Ramos (cell line): ENCODE data around the gene GALNT12.

Source experiments
- in situ Hi-C: fragments of 300-500 bp; cut with MboI; formaldehyde crosslinking; loops from one replicate; pipeline ENCODE4 v1.14.3; 2022; ENCODE audit warnings: low sequenced_read_pairs; ENCODE audit not compliant: unreplicated experiment

Gene GALNT12

DNA sequence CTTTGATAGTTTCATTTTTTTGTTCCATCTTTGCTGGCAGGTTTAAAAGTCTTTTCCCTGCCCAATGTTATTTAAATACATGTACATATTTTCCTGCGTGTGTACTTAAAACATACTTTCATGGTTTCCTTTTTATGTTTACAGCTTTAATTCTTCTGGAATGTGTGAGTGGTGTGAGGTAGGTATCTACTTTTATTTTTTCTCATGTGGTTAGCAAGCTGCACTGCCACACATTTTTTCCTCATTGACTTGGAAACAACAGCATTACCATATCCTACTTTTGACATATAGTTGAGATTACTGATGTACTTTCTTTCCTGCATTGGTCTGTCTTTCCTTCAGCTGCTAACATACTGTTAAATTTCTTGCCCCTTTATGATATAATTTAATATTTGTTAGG lies 84.8 kb downstream of the GALNT12 start:
- in situ Hi-C loops = no loop called here

DNA sequence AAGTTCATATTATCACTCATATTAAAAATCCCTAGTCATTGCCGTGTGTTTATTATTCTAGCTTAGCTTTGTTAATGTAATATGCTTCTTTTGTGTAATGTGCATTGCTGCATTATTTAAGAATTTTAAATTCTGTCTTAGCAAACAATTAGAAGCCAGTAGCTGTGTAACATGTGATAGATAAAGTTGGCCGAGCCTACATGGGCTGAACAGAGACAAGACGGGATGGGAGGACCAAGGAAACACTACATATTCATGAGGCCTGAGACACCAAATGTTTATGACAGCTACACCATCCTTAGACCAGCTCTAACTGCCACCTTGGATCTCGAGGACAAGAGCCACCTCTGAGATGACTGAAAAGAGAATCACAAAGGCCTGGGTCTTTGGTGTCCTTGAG lies 85.2 kb downstream of the GALNT12 start:
- in situ Hi-C loops = no loop called here

DNA sequence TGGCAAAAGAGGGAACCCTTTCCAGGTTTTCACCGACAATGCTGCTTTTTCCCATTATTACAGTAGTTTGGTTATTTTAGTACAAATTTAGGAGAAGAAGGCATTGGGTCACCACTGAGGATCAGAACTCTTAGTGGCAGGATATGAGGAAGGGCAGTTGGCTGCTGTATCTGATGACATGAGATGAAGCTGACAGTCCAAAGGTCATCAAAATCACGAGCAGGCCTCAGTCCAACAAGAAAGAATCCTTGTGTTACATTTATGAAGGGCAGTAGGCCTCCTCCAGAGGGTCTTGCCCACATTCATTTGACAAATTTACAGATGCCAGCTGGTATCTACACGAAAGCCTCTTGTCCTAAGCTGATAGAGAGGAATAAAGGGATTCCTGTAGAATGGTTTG lies 86.7 kb downstream of the GALNT12 start:
- in situ Hi-C loops = no loop called here

DNA sequence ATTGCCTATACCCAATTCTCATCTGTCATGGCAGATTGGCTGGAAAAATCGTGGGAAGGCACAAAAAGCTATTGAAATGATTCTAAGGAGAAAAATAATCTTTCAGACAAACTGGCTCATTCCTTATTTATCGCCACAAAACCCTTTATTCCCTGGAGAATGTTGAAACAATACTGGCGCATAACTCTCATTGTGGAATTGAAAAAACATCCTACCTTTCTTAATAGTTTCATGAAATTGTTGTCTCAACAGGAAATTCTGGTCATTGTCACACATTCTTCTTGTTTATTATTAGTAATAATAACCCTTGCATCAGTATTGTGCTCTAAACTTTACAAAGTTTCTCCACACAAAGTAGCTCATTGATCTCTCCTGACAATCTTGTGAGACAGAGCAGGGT lies 87.3 kb downstream of the GALNT12 start:
- in situ Hi-C loops = no loop called here

DNA sequence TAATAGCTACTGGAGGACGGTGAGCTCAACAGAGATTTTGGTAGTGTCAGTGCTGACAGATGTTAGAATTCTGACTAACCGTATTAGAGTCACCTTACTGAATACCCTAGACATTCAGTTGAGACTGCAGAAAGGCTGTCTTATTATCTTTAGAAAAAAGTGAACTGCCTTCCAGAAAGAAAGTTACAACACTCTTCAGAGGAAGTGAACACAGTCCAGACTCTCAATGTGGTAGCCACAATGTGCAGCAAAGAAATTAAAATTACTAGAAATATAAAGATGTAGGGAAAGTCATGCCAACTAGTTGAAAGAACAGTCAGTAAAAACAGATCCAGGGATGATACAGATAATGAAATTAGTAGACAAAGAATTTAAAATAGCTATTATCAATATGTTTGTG lies 89.2 kb downstream of the GALNT12 start:
- in situ Hi-C loops = no loop called here

DNA sequence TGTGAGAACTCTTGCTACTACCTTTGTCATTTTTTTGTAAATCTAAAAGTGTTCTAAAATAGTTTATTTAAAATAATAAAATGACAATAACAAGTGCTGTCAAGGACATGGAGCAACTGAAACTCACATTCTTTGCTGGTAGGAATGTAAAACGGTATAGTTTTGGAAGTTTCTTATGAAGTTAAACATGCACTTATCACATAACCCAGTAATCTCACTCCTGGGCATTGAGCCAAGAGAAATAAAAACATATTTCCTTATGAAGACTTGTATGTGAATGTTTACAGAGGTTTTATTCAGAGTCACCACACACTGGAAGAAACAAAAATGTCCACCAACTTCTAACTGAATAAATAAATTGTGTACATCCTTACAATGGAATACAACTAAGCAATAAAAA lies 90.3 kb downstream of the GALNT12 start:
- in situ Hi-C loops = no loop called here

DNA sequence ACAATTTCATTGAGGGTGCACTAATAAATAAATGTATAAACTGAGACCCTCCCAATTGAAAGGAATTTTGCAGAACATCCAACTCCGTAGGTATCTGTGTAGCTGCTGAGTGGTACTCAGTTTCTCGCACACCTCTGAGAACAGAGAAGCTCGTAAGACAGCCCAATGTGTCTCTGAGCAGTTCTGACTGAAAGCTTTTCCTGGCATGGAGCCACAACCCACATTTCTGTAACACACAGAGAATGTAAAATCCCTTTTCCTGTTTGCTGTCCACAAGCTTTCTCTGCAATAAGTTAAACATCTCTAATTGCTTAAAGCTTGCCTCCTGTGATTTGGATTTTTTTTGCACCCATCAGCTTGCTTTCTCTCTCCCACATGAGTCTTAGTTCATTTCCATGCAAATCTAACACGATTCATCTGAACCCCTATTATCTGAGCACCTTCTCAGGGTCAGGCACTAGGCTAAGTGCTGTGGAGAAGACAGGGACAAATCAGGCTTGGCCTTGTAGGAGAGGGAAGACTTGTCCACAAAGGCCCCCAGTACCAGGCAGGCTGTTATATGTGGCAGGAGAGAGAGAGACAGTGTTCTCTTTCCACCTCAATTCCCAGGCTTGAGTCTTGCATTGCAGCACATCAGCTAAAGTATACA lies 92.1 kb downstream of the GALNT12 start:
- in situ Hi-C loops = no loop called here
